Skin epidermis (tissue), 12 donors: Measurements from ENCODE around the gene OR10H2.
"Not testable (repeated sequence)": the region's sequence is repeated elsewhere in the genome, so short reads cannot be mapped to it uniquely, and the experiment has no call there.

Source experiments
- H3K27ac ChIP-seq, 21 experiments: fragments of 200-600 bp; sonication (generic) in 11 of 21; one replicate each; pipeline ENCODE4 v1.5.0; 2020; ENCODE audit warnings: mild to moderate bottlenecking in 3 of 21, inconsistent platforms in 2 of 21, moderate library complexity in 2 of 21
- H3K4me3 ChIP-seq, 7 experiments: fragments of 200-600 bp; sonication (generic) in 2 of 7; one replicate each; pipeline ENCODE4 v1.5.0; 2020; ENCODE audit warnings: inconsistent platforms in 2 of 7, mild to moderate bottlenecking in 2 of 7, moderate library complexity in 1 of 7

OR10H2 gene

DNA sequence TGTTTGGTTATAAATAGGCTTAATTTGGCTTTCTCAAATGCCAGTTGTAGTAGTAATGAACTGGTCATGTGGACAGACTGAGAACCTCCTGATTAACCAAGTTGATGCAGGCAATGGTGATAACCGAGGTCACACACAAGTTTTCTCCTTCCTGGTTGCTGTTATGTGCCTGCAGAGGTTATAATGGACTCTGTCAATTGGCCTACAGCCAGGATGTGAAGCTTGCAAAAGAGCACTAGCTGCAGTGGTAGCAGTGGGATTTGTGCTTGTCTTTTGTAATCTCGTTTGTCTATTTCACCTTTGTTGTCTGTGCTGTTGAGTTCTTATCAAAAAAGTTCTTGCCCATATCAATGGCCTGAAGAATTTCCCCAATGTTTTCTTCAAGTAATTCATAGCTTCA, 30.6 kb downstream of the OR10H2 start:
- no peak overlapping the region for H3K4me3 ChIP-seq
- H3K27ac ChIP-seq = no peak overlapping the region

DNA sequence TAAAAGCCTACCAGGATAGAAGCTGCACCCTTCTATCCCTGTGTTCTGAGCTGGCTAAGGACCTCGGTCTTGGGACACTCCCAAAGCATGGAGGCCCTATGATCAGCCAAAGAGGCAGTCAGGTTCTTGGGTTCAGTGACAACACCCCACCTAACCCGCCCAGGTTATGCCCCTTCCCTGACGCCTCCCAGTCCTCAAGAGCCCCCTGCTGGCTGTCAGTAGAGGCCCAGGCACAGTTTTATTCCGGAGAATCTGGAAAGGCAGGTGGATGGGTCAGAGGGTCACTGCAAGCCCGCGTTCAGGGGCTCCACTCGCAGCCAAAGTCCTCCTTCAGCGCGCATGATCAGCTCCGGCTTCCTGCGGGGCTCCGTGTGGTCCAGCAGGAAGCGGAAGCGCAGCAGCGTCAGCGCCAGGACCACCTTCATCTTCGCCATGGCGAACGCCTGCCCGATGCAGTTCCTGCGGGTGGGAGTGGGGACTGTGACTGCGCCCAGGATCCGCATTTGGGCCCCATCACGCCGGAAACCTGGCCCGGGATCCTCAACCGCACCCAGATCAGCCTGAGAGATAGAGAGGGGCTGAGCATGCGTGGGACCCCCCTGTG, 32.2 kb downstream of the OR10H2 start:
- Histone ChIP-seq H3K4me3 (no peak overlapping the region), H3K27ac (peak overlapping the region in 1 of 21 experiments; percentile 7)

DNA sequence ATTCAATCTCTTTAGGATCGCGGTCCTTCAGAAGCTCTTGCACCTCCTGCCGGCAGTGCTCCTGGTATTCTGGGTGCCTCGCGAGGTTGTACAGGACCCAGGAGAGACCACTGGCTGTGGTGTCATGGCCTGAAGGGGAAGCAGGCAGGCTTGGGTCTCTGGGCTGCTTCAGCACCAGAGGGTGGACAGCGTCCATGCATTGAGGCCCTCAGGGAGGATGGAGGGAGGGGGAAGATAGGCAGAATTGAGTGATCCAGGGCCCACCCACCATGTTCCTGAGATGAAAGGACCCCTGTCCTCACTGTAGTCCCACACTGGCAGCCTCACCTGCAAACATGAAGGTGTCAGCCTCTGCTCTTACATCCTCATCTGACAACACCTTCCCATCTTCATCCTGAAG, 41.8 kb downstream of the OR10H2 start:
- no peak overlapping the region for H3K4me3 ChIP-seq
- H3K27ac ChIP-seq = no peak overlapping the region

DNA sequence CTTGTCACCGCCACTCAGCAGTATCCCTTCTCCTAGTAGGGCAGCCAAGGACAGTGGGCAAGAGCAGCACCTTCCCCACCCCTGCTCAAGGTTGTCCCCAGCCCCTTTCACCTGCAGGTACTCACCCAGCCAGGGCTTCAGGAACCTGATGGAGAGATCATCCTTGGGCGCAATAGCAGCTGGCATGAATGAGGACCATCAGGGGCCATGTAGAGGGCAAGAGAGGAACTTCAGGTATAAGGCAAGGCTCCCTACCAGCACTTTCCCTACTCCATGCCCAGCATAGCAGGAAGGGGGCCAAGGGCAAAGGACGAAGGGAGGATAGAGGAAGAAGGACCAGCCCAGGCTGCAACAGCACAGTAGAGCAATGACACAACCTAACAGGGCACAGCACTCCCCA, 46.3 kb downstream of the OR10H2 start:
- not testable (repeated sequence) for H3K27ac ChIP-seq, H3K4me3 ChIP-seq

DNA sequence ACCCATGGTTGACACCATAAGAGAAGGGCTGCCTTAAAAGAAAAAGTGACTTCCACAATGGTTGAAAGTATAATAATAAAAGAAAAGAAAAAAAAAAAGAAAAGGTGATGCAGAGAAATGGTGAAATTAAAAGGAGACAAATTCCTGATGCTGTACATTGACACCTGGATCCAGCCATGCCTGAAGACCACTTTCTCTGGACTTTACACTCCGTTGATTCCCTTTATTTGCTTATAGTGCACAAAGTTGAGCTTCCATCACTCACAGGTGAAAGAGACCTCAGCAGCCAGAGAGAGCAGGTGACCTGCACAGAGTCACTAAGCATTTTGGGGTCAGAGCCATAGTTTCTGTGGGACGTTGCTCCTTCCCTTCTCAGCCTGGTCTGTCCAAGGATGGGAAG, 47.4 kb downstream of the OR10H2 start:
- Histone ChIP-seq H3K4me3 (no peak overlapping the region), H3K27ac (no peak overlapping the region)

DNA sequence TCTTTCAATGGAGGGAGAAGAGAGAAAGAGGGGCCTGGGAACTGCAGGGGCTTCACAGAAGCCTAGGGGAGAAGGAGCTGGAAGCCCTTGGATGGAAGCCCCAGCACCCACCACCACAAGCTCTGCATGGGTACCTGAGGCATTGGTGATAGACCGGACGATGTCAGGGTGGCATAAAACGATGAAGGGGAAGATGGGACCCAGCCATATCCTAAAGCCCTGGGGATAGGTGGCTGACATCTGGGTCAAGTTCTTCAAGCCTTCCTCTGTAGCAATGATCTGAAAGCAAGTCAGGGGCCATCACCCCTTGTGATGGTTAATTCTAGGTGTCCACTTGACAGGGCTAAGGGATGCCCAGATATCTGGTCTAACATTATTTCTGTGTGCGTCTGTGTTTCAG, 48.4 kb downstream of the OR10H2 start:
- Histone ChIP-seq H3K4me3 (no peak overlapping the region), H3K27ac (no peak overlapping the region)

DNA sequence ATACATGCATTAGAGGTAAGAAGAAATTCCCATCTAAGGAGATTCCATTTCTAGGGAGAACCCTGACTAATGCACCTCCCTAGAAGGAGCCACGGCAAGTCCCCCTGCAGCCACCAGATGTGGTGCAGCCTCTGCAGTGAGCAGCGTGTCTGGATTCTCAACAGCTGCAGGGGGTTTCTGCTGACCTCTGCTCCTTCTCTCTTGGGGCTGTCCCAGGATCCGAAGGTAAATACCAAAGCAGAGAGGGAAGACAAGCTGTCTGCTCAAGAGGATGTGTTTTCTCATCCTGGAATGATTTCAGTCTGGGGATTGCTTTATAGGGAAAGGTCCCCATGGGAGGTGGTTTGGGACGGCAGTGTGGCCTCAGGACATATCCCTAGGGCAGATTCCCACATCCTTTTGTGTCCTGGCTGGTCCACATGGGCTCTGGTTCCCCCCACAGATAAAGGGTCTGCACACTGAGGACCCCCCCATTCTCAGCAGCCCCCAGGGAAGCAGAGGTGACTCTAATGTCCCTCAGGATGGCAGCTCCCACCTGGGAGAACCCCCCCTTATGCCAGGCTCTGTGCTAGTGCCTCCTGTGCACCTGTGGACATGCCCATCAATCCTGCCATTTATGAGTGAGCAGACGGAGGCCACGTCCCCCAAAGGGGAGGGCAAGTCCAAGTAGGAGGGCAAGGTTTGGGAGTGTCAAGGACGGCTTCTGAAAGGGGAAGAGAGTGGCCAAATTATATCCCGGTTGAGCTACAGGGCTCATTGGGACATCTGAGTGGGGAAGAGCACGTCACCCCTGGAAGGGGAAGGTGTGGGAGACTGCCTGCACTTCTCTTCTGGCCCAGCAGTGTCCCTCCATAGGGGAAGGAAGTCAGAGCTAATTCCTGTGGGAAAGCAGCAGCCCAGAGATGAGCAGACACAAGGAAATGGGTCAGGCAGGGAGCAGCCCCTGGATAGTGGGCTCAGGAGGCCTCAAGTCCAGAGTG, 49.5 kb downstream of the OR10H2 start:
- Histone ChIP-seq H3K27ac (no peak overlapping the region), H3K4me3 (no peak overlapping the region)
